ENCODE data around the gene MAST4.

DNA sequence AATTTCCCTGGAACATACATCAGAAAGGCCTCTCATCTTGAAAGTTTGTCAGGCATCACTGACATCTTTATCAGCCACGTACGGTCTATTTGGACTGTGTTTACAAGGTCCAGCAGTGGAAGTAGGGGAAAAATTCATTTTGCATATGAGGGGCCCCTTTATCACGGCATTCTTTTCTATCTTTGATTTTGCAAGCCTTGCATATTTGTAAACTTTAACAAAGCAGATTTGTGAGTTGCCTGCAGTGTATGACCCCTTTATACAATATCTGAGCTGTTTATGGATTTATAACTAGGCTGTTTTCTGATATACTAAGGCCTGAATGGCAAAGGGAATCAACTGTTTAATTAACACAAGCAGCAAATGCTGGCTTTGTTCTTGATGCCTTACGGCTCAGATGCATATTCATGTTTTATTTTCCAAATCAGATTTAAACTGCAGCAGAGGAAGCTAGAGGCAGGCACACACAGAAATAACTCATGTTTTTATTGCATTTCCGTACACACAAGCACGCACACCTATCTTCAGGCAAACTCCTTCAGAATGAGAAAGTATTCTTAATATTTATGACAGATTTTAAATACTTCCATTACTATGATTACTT is 539.3 kb downstream of the MAST4 start:
- TF ChIP-seq, protein P1, sequence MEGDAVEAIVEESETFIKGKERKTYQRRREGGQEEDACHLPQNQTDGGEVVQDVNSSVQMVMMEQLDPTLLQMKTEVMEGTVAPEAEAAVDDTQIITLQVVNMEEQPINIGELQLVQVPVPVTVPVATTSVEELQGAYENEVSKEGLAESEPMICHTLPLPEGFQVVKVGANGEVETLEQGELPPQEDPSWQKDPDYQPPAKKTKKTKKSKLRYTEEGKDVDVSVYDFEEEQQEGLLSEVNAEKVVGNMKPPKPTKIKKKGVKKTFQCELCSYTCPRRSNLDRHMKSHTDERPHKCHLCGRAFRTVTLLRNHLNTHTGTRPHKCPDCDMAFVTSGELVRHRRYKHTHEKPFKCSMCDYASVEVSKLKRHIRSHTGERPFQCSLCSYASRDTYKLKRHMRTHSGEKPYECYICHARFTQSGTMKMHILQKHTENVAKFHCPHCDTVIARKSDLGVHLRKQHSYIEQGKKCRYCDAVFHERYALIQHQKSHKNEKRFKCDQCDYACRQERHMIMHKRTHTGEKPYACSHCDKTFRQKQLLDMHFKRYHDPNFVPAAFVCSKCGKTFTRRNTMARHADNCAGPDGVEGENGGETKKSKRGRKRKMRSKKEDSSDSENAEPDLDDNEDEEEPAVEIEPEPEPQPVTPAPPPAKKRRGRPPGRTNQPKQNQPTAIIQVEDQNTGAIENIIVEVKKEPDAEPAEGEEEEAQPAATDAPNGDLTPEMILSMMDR (IDR thresholded peaks at IDR 0.05): no peak
- TF ChIP-seq POLR2A (IDR thresholded peaks at IDR 0.05): no peak
